GM10248 (cell line): Measurements from ENCODE around the gene IMMP2L.

Experiments used
- CTCF ChIA-PET: fragments of 300-600 bp; sonication (Branson Sonifier 250); formaldehyde crosslinking; extraction: SDS; loops from one replicate; lab custom pipeline; 2021; ENCODE audit warnings: antibody characterized with exemption; lab: Yijun Ruan, JAX
- POLR2A ChIA-PET: fragments of 350-650 bp; sonication (Branson Sonifier 250); formaldehyde crosslinking; extraction: SDS; loops from one replicate; lab custom pipeline; 2020; ENCODE audit warnings: antibody characterized with exemption; lab: Yijun Ruan, JAX
- DNase-seq: peaks from one replicate; pipeline ENCODE4 v3.0.0; 2012; ENCODE audit errors: extremely low spot score
- CTCF ChIP-seq: IDR thresholded peaks from 2 replicates; pipeline ENCODE4 v1.5.1; 2012; ENCODE audit warnings: mild to moderate bottlenecking, low read depth; ENCODE audit errors: extremely low read depth, missing control alignments, control extremely low read depth

The IMMP2L gene

GRCh38 chr7:111232249-111233084, 329.8 kb downstream of the IMMP2L start:
- TF ChIP-seq CTCF: no peak
- ChIA-PET CTCF (interaction anchor here (0.8 to 1.4 kb wide), 3 partner anchors 9 to 11 kb away, joined by 3 to 5 read pairs (median 3); no protein-coding TSS in a partner anchor), POLR2A (no interaction called here)
- DNase-seq: no peak

- no peak for DNase-seq
- no peak for TF ChIP-seq CTCF
- POLR2A ChIA-PET: no interaction called here
- CTCF ChIA-PET: no interaction called here
These were observed 332.4 kb downstream of the IMMP2L start for GRCh38 chr7:111229916-111230315.

- ChIA-PET POLR2A (no interaction called here), CTCF (no interaction called here)
- TF ChIP-seq CTCF: no peak
- no peak for DNase-seq
These were observed 333.0 kb downstream of the IMMP2L start for GRCh38 chr7:111229181-111229740.

GRCh38 chr7:111228437-111228836, 333.9 kb downstream of the IMMP2L start:
- no peak for DNase-seq
- no peak for TF ChIP-seq CTCF
- CTCF ChIA-PET: no interaction called here
- POLR2A ChIA-PET: no interaction called here

GRCh38 chr7:111226800-111227199, 335.5 kb downstream of the IMMP2L start:
- no peak for TF ChIP-seq CTCF
- ChIA-PET POLR2A (no interaction called here), CTCF (no interaction called here)
- no peak for DNase-seq

GRCh38 chr7:111224354-111225231, 337.7 kb downstream of the IMMP2L start:
- ChIA-PET POLR2A (no interaction called here), CTCF (interaction anchor here (0.9 to 1.5 kb wide), 2 partner anchors 11 to 80 kb away, joined by 3 read pairs; no protein-coding TSS in a partner anchor)

More at GRCh38 chr7:111224354-111225231, 337.7 kb downstream of the IMMP2L start:
- no peak for DNase-seq
- TF ChIP-seq CTCF: no peak
